Stimulated activated CD4-positive, alpha-beta T cell treated with anti-CD3 and anti-CD28 coated beads, TNF-alpha, amount 100 ng/mL, for 48 hours (primary cell): ENCODE measurements around the gene ZNF728.
"Not testable (repeated sequence)": the region's sequence is repeated elsewhere in the genome, so short reads cannot be mapped to it uniquely, and the experiment has no call there.

ENCODE experiments used
- DNase-seq, 3 donors: peaks; one replicate each; pipeline ENCODE4 v3.0.0-alpha.2; 2020; ENCODE audit warnings: low read depth in 3 of 3

ZNF728 gene

GRCh38 chr19:23002690-23003422 is at the start of gene ZNF728:
Gene ZNF728, minus strand, starts transcription at chr19:23003176. Its CDS starts 146 bp downstream, at chr19:23003030.
- DNase-seq: no peak

GRCh38 chr19:23052349-23052748 is 49.4 kb upstream of the ZNF728 start:
- no peak for DNase-seq

GRCh38 chr19:23049256-23049655 is 46.3 kb upstream of the ZNF728 start:
- no peak for DNase-seq

GRCh38 chr19:23046743-23047142 is 43.8 kb upstream of the ZNF728 start:
- no peak for DNase-seq

GRCh38 chr19:23033721-23034120 is 30.7 kb upstream of the ZNF728 start:
- DNase-seq: no peak

GRCh38 chr19:23015660-23016059 is 12.7 kb upstream of the ZNF728 start:
- DNase-seq: no peak

GRCh38 chr19:22994957-22995356 is 8.0 kb downstream of the ZNF728 start:
- DNase-seq: not testable (repeated sequence)

- DNase-seq: no peak
These were observed 26.7 kb downstream of the ZNF728 start for GRCh38 chr19:22976248-22976647.

- not testable (repeated sequence) for DNase-seq
These were observed 27.3 kb downstream of the ZNF728 start for GRCh38 chr19:22975546-22976136.

- no peak for DNase-seq
These were observed 57.4 kb downstream of the ZNF728 start for GRCh38 chr19:22945560-22945959.

GRCh38 chr19:22935151-22935550 is 67.8 kb downstream of the ZNF728 start:
- no peak for DNase-seq

- DNase-seq: not testable (repeated sequence)
These were observed 75.4 kb downstream of the ZNF728 start for GRCh38 chr19:22927576-22927975.

- not testable (repeated sequence) for DNase-seq
These were observed 77.8 kb downstream of the ZNF728 start for GRCh38 chr19:22925181-22925580.
